C4-2B (cell line): ENCODE results near the gene MOXD1.

Source experiments
- ZFX ChIP-seq: fragments of 450-650 bp; IDR thresholded peaks from 2 replicates; pipeline ENCODE4 v1.6.1; 2017
- TF ChIP-seq, protein P1 (sequence below): fragments of 450-650 bp; conservative IDR thresholded peaks from 2 replicates; pipeline ENCODE4 v1.5.1; 2017; ENCODE audit warnings: mild to moderate bottlenecking

DNA sequence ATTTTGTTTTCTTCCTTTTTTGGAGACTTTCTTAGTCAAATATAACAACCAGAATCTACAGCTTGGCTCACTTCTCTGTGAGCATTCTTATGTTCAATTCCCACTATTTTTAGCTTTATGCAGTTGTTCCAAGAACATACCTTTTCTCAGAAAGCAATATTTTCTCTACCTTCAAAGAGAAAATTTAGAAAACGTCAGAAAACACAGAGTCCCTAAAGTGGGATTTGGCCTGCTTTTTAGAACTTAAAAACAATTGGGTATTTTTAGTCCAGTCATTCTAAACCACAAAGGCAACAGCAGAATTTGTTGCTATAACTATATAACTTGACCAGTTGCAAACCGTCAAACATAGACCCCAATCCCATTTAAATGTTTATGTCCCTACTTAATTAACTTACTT lies 133.1 kb downstream of the MOXD1 start:
- TF ChIP-seq, protein P1, sequence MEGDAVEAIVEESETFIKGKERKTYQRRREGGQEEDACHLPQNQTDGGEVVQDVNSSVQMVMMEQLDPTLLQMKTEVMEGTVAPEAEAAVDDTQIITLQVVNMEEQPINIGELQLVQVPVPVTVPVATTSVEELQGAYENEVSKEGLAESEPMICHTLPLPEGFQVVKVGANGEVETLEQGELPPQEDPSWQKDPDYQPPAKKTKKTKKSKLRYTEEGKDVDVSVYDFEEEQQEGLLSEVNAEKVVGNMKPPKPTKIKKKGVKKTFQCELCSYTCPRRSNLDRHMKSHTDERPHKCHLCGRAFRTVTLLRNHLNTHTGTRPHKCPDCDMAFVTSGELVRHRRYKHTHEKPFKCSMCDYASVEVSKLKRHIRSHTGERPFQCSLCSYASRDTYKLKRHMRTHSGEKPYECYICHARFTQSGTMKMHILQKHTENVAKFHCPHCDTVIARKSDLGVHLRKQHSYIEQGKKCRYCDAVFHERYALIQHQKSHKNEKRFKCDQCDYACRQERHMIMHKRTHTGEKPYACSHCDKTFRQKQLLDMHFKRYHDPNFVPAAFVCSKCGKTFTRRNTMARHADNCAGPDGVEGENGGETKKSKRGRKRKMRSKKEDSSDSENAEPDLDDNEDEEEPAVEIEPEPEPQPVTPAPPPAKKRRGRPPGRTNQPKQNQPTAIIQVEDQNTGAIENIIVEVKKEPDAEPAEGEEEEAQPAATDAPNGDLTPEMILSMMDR: no peak
- no peak for TF ChIP-seq ZFX
